B cell (primary cell): ENCODE measurements around the gene CYP2S1.

Source experiments
- EZH2 ChIP-seq: IDR thresholded peaks from 2 replicates; pipeline ENCODE4 v1.6.1; 2012; ENCODE audit warnings: borderline replicate concordance, low read depth, mild to moderate bottlenecking, moderate library complexity, low read length; ENCODE audit not compliant: insufficient read depth, poor library complexity, severe bottlenecking
- TF ChIP-seq, protein P1 (sequence below): fragments of 200-600 bp; IDR thresholded peaks from one replicate; pipeline ENCODE4 v1.8.0; 2022; ENCODE audit warnings: antibody characterized with exemption, mild to moderate bottlenecking

DNA sequence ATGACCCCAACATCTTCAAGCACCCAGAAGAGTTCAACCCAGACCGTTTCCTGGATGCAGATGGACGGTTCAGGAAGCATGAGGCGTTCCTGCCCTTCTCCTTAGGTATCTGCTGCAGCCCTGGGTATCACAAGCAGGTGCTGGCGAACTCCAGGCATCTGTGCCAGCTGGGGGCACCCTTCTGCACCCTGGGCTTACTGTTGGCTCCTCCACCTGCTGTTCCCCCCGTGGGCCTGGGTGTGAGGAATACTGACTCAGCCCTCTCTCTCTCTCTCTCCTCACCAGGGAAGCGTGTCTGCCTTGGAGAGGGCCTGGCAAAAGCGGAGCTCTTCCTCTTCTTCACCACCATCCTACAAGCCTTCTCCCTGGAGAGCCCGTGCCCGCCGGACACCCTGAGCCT lies 13.0 kb downstream of the CYP2S1 start:
- TF ChIP-seq, protein P1, sequence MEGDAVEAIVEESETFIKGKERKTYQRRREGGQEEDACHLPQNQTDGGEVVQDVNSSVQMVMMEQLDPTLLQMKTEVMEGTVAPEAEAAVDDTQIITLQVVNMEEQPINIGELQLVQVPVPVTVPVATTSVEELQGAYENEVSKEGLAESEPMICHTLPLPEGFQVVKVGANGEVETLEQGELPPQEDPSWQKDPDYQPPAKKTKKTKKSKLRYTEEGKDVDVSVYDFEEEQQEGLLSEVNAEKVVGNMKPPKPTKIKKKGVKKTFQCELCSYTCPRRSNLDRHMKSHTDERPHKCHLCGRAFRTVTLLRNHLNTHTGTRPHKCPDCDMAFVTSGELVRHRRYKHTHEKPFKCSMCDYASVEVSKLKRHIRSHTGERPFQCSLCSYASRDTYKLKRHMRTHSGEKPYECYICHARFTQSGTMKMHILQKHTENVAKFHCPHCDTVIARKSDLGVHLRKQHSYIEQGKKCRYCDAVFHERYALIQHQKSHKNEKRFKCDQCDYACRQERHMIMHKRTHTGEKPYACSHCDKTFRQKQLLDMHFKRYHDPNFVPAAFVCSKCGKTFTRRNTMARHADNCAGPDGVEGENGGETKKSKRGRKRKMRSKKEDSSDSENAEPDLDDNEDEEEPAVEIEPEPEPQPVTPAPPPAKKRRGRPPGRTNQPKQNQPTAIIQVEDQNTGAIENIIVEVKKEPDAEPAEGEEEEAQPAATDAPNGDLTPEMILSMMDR, result no peak
- TF ChIP-seq EZH2, result no peak
